H4 (cell line): ENCODE data around the gene RNF5. TPM values are rescaled to one million over a fixed set of nuclear protein-coding genes. Genes with fewer than 3 reads are reported as not detected.
"Not testable (repeated sequence)": the region's sequence is repeated elsewhere in the genome, so short reads cannot be mapped to it uniquely, and the experiment has no call there.

Source experiments
- DNase-seq: peaks from one replicate; pipeline ENCODE4 v3.0.0-alpha.2; 2015; ENCODE audit warnings: low spot score
- total RNA-seq: library from RNA; depleted of rRNA; stranded (reverse); fragments of >200 nt; shearing (Covaris generic); gene quantifications from 2 replicates; pipeline ENCODE4 v1.2.3, GENCODE V29; 2014

RNF5 gene
- total RNA-seq, 1 experiment from 2014 or later = 56.9 TPM

GRCh38 chr6:32189069-32189741 lies 11.0 kb downstream of the RNF5 start:
- DNase-seq = no peak

GRCh38 chr6:32189742-32190053 lies 11.5 kb downstream of the RNF5 start:
- DNase-seq = no peak

- peak; percentile 86 for DNase-seq
Measured at GRCh38 chr6:32190054-32190851, 12.0 kb downstream of the RNF5 start, which contains the start of gene PBX2. Gene PBX2, minus strand, starts transcription at chr6:32190202. Its CDS starts 287 bp downstream, at chr6:32189915.

- DNase-seq = no peak
Measured at GRCh38 chr6:32190911-32191677, 12.9 kb downstream of the RNF5 start.

GRCh38 chr6:32191696-32192607 lies 13.7 kb downstream of the RNF5 start:
- no peak for DNase-seq

GRCh38 chr6:32192608-32193039 lies 14.4 kb downstream of the RNF5 start, which contains the start of gene GPSM3:
Gene GPSM3, minus strand, starts transcription at chr6:32192643. Its CDS starts 130 bp downstream, at chr6:32192513.
- DNase-seq = peak; percentile 55

- not testable (repeated sequence) for DNase-seq
Measured at GRCh38 chr6:32193096-32193495, 14.9 kb downstream of the RNF5 start.

GRCh38 chr6:32194388-32194787 lies 16.2 kb downstream of the RNF5 start:
- no peak for DNase-seq

GRCh38 chr6:32194825-32195651 lies 16.8 kb downstream of the RNF5 start:
- peak; percentile 69 for DNase-seq

- peak; percentile 99 for DNase-seq
Measured at GRCh38 chr6:32195652-32195901, 17.4 kb downstream of the RNF5 start.

- DNase-seq = peak; percentile 87
Measured at GRCh38 chr6:32195902-32196681, 17.9 kb downstream of the RNF5 start.

GRCh38 chr6:32196682-32197616 lies 18.7 kb downstream of the RNF5 start:
- DNase-seq = no peak

- no peak for DNase-seq
Measured at GRCh38 chr6:32198345-32198696, 20.1 kb downstream of the RNF5 start.

GRCh38 chr6:32198866-32199265 lies 20.7 kb downstream of the RNF5 start:
- DNase-seq = no peak

- no peak for DNase-seq
Measured at GRCh38 chr6:32200711-32201475, 22.7 kb downstream of the RNF5 start.

- DNase-seq = no peak
Measured at GRCh38 chr6:32202186-32202585, 24.0 kb downstream of the RNF5 start.

- DNase-seq = no peak
Measured at GRCh38 chr6:32203426-32204267, 25.4 kb downstream of the RNF5 start.
